Endothelial cell of umbilical vein (primary cell): ENCODE data around the gene PTGDS. TPM values are rescaled to one million over a fixed set of nuclear protein-coding genes. Genes with fewer than 3 reads are reported as not detected.

Experiments
- BruUV-seq: library from RNA; stranded (reverse); fragments of 400-500 nt; replicated peaks from 2 replicates; lab custom pipeline; 2021; lab: Mats Ljungman, UMichigan
- CTCF ChIA-PET: fragments of 300-600, 350-600 bp; sonication (Branson Sonifier 250); formaldehyde crosslinking; loops from one replicate; lab custom pipeline; 2021; ENCODE audit warnings: antibody characterized with exemption, inconsistent platforms; lab: Charles Lee
- POLR2A ChIA-PET: fragments of 300-600, 350-600 bp; sonication (Branson Sonifier 250); formaldehyde crosslinking; loops from one replicate; lab custom pipeline; 2021; ENCODE audit warnings: antibody characterized with exemption, inconsistent platforms; lab: Charles Lee
- DNase-seq: peaks from one replicate; pipeline ENCODE4 v3.0.0-alpha.2; 2011; ENCODE audit warnings: low read depth, low spot score
- FAIRE-seq: peaks from 2 replicates; lab custom pipeline; 2011; peaks lifted over from hg19 to GRCh38; lab: Jason Lieb, UNC
- H2AFZ ChIP-seq: 2 replicates; pipeline ENCODE4 v1.6.0; 2012; ENCODE audit warnings: low read depth, low read length, control low read depth, inconsistent platforms
- H3K27ac ChIP-seq: 2 replicates; pipeline ENCODE4 v1.5.1; 2011; ENCODE audit warnings: low read depth, mild to moderate bottlenecking, control low read depth, low read length, moderate library complexity; ENCODE audit not compliant: insufficient read depth
- H3K27me3 ChIP-seq, 2 experiments: 2 replicates each; pipeline versions ENCODE4 v1.6.0 to v1.6.1; 2011; ENCODE audit warnings: low read length in 2 of 2, mixed read lengths in 1 of 2; ENCODE audit not compliant: control insufficient read depth in 2 of 2, insufficient read depth in 2 of 2
- H3K36me3 ChIP-seq, 2 experiments: 2 replicates in 1 of 2; 3 replicates in 1 of 2; pipeline ENCODE4 v1.5.1; 2011; ENCODE audit warnings: low read length in 2 of 2, mild to moderate bottlenecking in 1 of 2, moderate library complexity in 1 of 2; ENCODE audit not compliant: control insufficient read depth in 2 of 2, insufficient read depth in 2 of 2; ENCODE audit errors: extremely low read depth in 1 of 2
- H3K4me1 ChIP-seq: 3 replicates; pipeline ENCODE4 v1.5.1; 2011; ENCODE audit warnings: mild to moderate bottlenecking, low read length; ENCODE audit not compliant: control insufficient read depth, insufficient read depth; ENCODE audit errors: extremely low read depth
- H3K4me2 ChIP-seq: 2 replicates; pipeline ENCODE4 v1.6.1; 2011; ENCODE audit warnings: low read length, control low read depth, mixed read lengths; ENCODE audit not compliant: insufficient read depth
- H3K4me3 ChIP-seq, 3 experiments: fragments of 200-600 bp in 1 of 3; sonication (generic), shearing (Covaris generic) in 1 of 3; replicated peaks in 1 of 3; 2 replicates each; pipeline ENCODE4 v1.5.1; 2011 to 2016; ENCODE audit warnings: control low read depth in 3 of 3, low read length in 3 of 3, mild to moderate bottlenecking in 2 of 3, inconsistent platforms in 1 of 3, low read depth in 1 of 3, moderate library complexity in 1 of 3; ENCODE audit not compliant: insufficient read depth in 1 of 3
- H3K79me2 ChIP-seq: 2 replicates; pipeline ENCODE4 v1.6.0; 2012; ENCODE audit warnings: low read length, inconsistent platforms; ENCODE audit not compliant: control insufficient read depth, insufficient read depth
- H3K9ac ChIP-seq: replicated peaks from 2 replicates; pipeline ENCODE3; 2011; ENCODE audit warnings: low read length, control low read depth; ENCODE audit not compliant: insufficient read depth; ENCODE audit errors: extremely low read depth
- H3K9me1 ChIP-seq: replicated peaks from 3 replicates; pipeline ENCODE4 v1.6.0; 2011; ENCODE audit warnings: mild to moderate bottlenecking, low read length; ENCODE audit not compliant: control insufficient read depth, insufficient read depth; ENCODE audit errors: extremely low read depth
- H3K9me3 ChIP-seq: replicated peaks from 2 replicates; pipeline ENCODE4 v1.5.1; 2012; ENCODE audit warnings: low read length, inconsistent platforms; ENCODE audit not compliant: control insufficient read depth, insufficient read depth
- H4K20me1 ChIP-seq: replicated peaks from 2 replicates; pipeline ENCODE3; 2011; ENCODE audit warnings: mild to moderate bottlenecking, low read length; ENCODE audit not compliant: control insufficient read depth, insufficient read depth; ENCODE audit errors: extremely low read depth
- CTCF ChIP-seq, 2 donors: IDR thresholded peaks; 1 replicate in 1 of 2; 2 replicates in 1 of 2; pipeline ENCODE4 v1.5.1; 2011; ENCODE audit warnings: low read length in 2 of 2, mild to moderate bottlenecking in 2 of 2, moderate library complexity in 2 of 2, control low read depth in 1 of 2, inconsistent platforms in 1 of 2, low read depth in 1 of 2; ENCODE audit not compliant: insufficient read depth in 1 of 2; ENCODE audit errors: extremely low read depth in 1 of 2
- EZH2 ChIP-seq: IDR thresholded peaks from 2 replicates; pipeline ENCODE4 v1.6.1; 2012; ENCODE audit warnings: borderline replicate concordance, low read depth, mild to moderate bottlenecking, moderate library complexity, low read length, inconsistent platforms; ENCODE audit not compliant: severe bottlenecking
- FOS ChIP-seq: IDR thresholded peaks from 2 replicates; pipeline ENCODE4 v1.6.1; 2011; ENCODE audit warnings: mild to moderate bottlenecking, low read length, moderate library complexity, borderline replicate concordance; ENCODE audit not compliant: insufficient read depth
- GATA2 ChIP-seq: IDR thresholded peaks from 2 replicates; pipeline ENCODE4 v1.7.0; 2011; ENCODE audit warnings: low read depth, mild to moderate bottlenecking, moderate library complexity, mixed read lengths, low read length; ENCODE audit not compliant: insufficient read length, insufficient read depth
- JUN ChIP-seq: IDR thresholded peaks from 2 replicates; pipeline ENCODE4 v1.6.1; 2011; ENCODE audit warnings: borderline replicate concordance, low read depth; ENCODE audit not compliant: insufficient read length, insufficient read depth
- MAX ChIP-seq: IDR thresholded peaks from 2 replicates; pipeline ENCODE4 v1.6.1; 2011; ENCODE audit not compliant: insufficient read depth, insufficient read length
- MYC ChIP-seq: IDR thresholded peaks from one replicate; pipeline ENCODE4 v1.6.1; 2011; ENCODE audit warnings: mild to moderate bottlenecking, low read depth, low read length
- POLR2A ChIP-seq: IDR thresholded peaks from 2 replicates; pipeline ENCODE4 v1.6.1; 2012; ENCODE audit warnings: low read depth, mild to moderate bottlenecking, control low read depth, low read length
- POLR2AphosphoS5 ChIP-seq: IDR thresholded peaks from 2 replicates; pipeline ENCODE4 v1.6.1; 2012; ENCODE audit warnings: low read depth, mild to moderate bottlenecking, control low read depth, low read length, moderate library complexity; ENCODE audit not compliant: insufficient read depth
- dilution Hi-C: fragments of 300-500 bp; cut with MboI; formaldehyde crosslinking; loops from one replicate; pipeline ENCODE4 v1.15.0; 2019; ENCODE audit warnings: low sequenced_read_pairs; ENCODE audit not compliant: extremely low pct_ligation_motif_present
- intact Hi-C: fragments of 100-400 bp; cut with micrococcal nuclease; formaldehyde crosslinking; loops from one replicate; pipeline ENCODE4 v1.10.0; 2022
- polyA plus RNA-seq, 4 experiments: library from polyadenylated mRNA; depleted of rRNA in 3 of 4; stranded (reverse) in 3 of 4; unstranded in 1 of 4; fragments of >200 nt; gene quantifications; 2 replicates each; pipeline versions ENCODE4 v1.2.1 to v1.2.3, GENCODE V29; 2011 to 2012; ENCODE audit warnings: missing spikeins in 1 of 4
- total RNA-seq: library from RNA; stranded (reverse); gene quantifications from 2 replicates; pipeline ENCODE4 v1.2.3, GENCODE V29; 2021

The PTGDS gene
- total and polyA plus RNA-seq, 2 donors (not counting 3 experiments of a cell fraction or from before 2014, with no cell fraction given): not detected

- POLR2A ChIA-PET: no interaction called here
These were observed 43.7 kb downstream of the PTGDS start for GRCh38 chr9:137020771-137021567.

More at GRCh38 chr9:137020771-137021567, 43.7 kb downstream of the PTGDS start:
- no peaks in the 10 kb centered on the region for H3K9me1 ChIP-seq
- no peak overlapping the region for H2AFZ ChIP-seq
- no peak for TF ChIP-seq CTCF (IDR thresholded peaks at IDR 0.05; ENCODE audit: extremely low read depth in 1 of 2, insufficient read depth in 1 of 2, low read depth in 1 of 2, low read length in 2 of 2)
- TF ChIP-seq POLR2A: no peak
- no peak for TF ChIP-seq JUN
- TF ChIP-seq MYC: no peak
- TF ChIP-seq POLR2AphosphoS5: no peak
- no peak for TF ChIP-seq EZH2
- no peak for TF ChIP-seq MAX
- TF ChIP-seq GATA2: no peak
- no peak for TF ChIP-seq FOS
- H3K36me3 ChIP-seq: no peaks in the 10 kb centered on the region
- no peaks in the 10 kb centered on the region for H3K4me1 ChIP-seq
- H3K27me3 ChIP-seq: no peaks in the 10 kb centered on the region
- dilution Hi-C loops (no loop called here), intact Hi-C loops (no loop called here)
- CTCF ChIA-PET: interaction anchor here (1.4 to 1.8 kb wide), 3 partner anchors 8 to 23 kb away, joined by 3 to 17 read pairs (median 4); no protein-coding TSS in a partner anchor
- no TSS peak for BruUV-seq
- no peak overlapping the region for H3K4me3 ChIP-seq
- H3K9me3 ChIP-seq: no peaks in the 10 kb centered on the region
- no peaks in the 10 kb centered on the region for H3K79me2 ChIP-seq
- no peak overlapping the region for H3K9ac ChIP-seq
- H3K4me2 ChIP-seq: no peak overlapping the region
- no peak for DNase-seq
- no peaks in the 10 kb centered on the region for H4K20me1 ChIP-seq
- FAIRE-seq: no peak
- no peak overlapping the region for H3K27ac ChIP-seq
